PC-9 (cell line): ENCODE measurements around the gene RAPGEF1.

ENCODE experiments used
- EZH2 ChIP-seq: fragments of 200-600 bp; sonication (generic); IDR thresholded peaks from 2 replicates; pipeline ENCODE4 v1.8.0; 2017; ENCODE audit warnings: antibody characterized with exemption, low read depth
- TF ChIP-seq, protein P1 (sequence below): fragments of 200-600 bp; sonication (generic); conservative IDR thresholded peaks from 2 replicates; pipeline ENCODE4 v1.6.1; 2017; ENCODE audit warnings: mixed run types, antibody characterized with exemption, mild to moderate bottlenecking, moderate library complexity

DNA sequence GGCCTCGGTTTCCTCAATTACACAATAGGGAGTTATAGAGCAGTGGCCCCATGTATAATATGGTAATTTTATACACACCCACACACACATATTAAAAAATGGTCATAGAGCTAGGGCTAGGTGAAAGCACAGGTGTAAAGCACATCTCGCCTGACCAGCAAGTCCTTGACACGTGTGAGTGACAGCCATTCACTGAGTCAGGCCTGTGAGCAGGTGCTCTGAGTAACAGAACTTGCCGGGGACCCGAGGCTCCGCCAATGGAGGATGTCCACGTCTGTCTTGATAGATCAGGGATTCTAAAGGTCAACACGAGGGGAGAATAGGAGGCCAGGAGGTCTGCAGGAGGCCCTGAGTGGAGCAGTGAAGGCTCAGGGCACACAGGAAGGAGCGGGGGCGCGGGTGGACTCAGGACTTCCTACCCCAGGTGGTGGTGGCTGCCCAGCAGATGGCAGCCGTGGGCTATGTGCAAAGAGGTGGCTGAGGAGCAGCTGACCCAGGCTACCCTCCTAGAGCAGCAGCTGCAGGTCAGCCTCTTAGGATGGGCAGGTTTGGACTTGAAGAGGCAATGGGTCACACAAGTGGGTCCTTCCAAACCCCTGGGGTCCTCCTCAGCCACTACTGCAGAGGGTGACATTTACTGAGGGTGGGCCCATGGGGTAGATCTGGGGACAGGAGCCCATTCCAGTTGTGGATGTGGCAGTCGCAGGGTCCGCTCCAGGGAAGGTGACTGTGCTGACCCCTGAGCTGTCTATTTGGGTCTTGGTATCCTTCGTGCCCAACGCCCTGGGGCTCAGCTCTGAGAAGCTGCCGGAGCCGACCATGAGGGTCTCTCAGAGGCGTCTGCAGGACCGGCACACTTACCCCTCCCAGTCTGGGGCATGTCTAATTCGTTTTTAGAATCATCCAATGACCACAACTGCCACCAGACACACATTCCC, 148.7 kb downstream of the RAPGEF1 start:
- TF ChIP-seq, protein P1, sequence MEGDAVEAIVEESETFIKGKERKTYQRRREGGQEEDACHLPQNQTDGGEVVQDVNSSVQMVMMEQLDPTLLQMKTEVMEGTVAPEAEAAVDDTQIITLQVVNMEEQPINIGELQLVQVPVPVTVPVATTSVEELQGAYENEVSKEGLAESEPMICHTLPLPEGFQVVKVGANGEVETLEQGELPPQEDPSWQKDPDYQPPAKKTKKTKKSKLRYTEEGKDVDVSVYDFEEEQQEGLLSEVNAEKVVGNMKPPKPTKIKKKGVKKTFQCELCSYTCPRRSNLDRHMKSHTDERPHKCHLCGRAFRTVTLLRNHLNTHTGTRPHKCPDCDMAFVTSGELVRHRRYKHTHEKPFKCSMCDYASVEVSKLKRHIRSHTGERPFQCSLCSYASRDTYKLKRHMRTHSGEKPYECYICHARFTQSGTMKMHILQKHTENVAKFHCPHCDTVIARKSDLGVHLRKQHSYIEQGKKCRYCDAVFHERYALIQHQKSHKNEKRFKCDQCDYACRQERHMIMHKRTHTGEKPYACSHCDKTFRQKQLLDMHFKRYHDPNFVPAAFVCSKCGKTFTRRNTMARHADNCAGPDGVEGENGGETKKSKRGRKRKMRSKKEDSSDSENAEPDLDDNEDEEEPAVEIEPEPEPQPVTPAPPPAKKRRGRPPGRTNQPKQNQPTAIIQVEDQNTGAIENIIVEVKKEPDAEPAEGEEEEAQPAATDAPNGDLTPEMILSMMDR: peak; percentile 91
- no peak for TF ChIP-seq EZH2
